Fibroblast of lung (primary cell): Measurements from ENCODE around the gene HDC.

ENCODE experiments used
- CTCF ChIP-seq, 2 donors: IDR thresholded peaks in 1 of 2; conservative IDR thresholded peaks in 1 of 2; 1 replicate in 1 of 2; 2 replicates in 1 of 2; pipeline ENCODE4 v1.5.1; 2011 to 2012; ENCODE audit warnings: low read length in 2 of 2, control low read depth in 1 of 2, inconsistent platforms in 1 of 2, low read depth in 1 of 2, mild to moderate bottlenecking in 1 of 2
- EZH2 ChIP-seq: IDR thresholded peaks from 2 replicates; pipeline ENCODE4 v1.5.1; 2012; ENCODE audit warnings: low read length, control low read depth, mild to moderate bottlenecking; ENCODE audit errors: missing control alignments

- TF ChIP-seq EZH2 (no peak), CTCF (conservative IDR thresholded peaks at IDR 0.05 in 1 of 2, IDR thresholded peaks at IDR 0.05 in 1 of 2; ENCODE audit: low read depth in 1 of 2, low read length in 2 of 2) (no peak)
These were observed 4.5 kb downstream of the HDC start for GRCh38 chr15:50260969-50261496.
